IMR-90 (cell line): ENCODE data around the gene CWC27. TPM values are rescaled to one million over a fixed set of nuclear protein-coding genes. Genes with fewer than 3 reads are reported as not detected.

Experiments used
- ATAC-seq: fragments of 200-7000 bp; cut with Tn5 transposase; 2 replicates; pipeline ENCODE4 v1.9.1; 2020; ENCODE audit warnings: low read depth, mild to moderate bottlenecking, moderate library complexity
- BruUV-seq: library from RNA; stranded (reverse); fragments of 400-500 nt; replicated peaks from 2 replicates; lab custom pipeline; 2021; lab: Mats Ljungman, UMichigan
- CTCF ChIA-PET: fragments of 300-600 bp; formaldehyde crosslinking; extraction: SDS; loops from one replicate; lab custom pipeline; 2021; ENCODE audit warnings: antibody characterized with exemption; lab: Yijun Ruan, JAX
- POLR2A ChIA-PET: fragments of 300-600 bp; sonication (Branson Sonifier 250); formaldehyde crosslinking; loops from one replicate; lab custom pipeline; 2022; ENCODE audit warnings: antibody characterized with exemption; ENCODE audit not compliant: unreplicated experiment; lab: Charles Lee
- DNase-seq: peaks from one replicate; pipeline ENCODE4 v3.0.0; 2013
- H2AFZ ChIP-seq: replicated peaks from 2 replicates; pipeline ENCODE3; 2013; ENCODE audit warnings: low read length, mild to moderate bottlenecking; ENCODE audit not compliant: poor library complexity
- H2AK5ac ChIP-seq: 2 replicates; pipeline ENCODE4 v1.6.1; 2013; ENCODE audit warnings: low read depth, low read length, inconsistent platforms
- H2AK9ac ChIP-seq: replicated peaks from 2 replicates; pipeline ENCODE3; 2013; ENCODE audit warnings: mild to moderate bottlenecking, low read depth, low read length, moderate library complexity; ENCODE audit not compliant: poor library complexity
- H2BK120ac ChIP-seq: 2 replicates; pipeline ENCODE4 v1.6.1; 2013; ENCODE audit warnings: low read depth, low read length, inconsistent platforms
- H2BK15ac ChIP-seq: 3 replicates; pipeline ENCODE4 v1.6.1; 2013; ENCODE audit warnings: low read depth, low read length, inconsistent platforms
- H2BK20ac ChIP-seq: 2 replicates; pipeline ENCODE4 v1.6.1; 2013; ENCODE audit warnings: low read depth, mild to moderate bottlenecking, inconsistent platforms, low read length, moderate library complexity
- H2BK5ac ChIP-seq: 2 replicates; pipeline ENCODE4 v1.6.1; 2013; ENCODE audit warnings: mild to moderate bottlenecking, low read depth, low read length, inconsistent platforms; ENCODE audit not compliant: poor library complexity, severe bottlenecking
- H3K14ac ChIP-seq: replicated peaks from 2 replicates; pipeline ENCODE4 v1.6.1; 2013; ENCODE audit warnings: low read depth, low read length, inconsistent platforms
- H3K18ac ChIP-seq: 2 replicates; pipeline ENCODE4 v1.6.1; 2013; ENCODE audit warnings: low read depth, low read length, control low read depth
- H3K23ac ChIP-seq: 2 replicates; pipeline ENCODE4 v1.6.1; 2013; ENCODE audit warnings: low read depth, low read length, inconsistent platforms
- H3K27ac ChIP-seq: 2 replicates; pipeline ENCODE4 v1.5.1; 2013; ENCODE audit warnings: mild to moderate bottlenecking, control low read depth, low read length; ENCODE audit not compliant: insufficient read depth
- H3K27me3 ChIP-seq: 2 replicates; pipeline ENCODE4 v1.6.1; 2013; ENCODE audit warnings: low read length; ENCODE audit not compliant: control insufficient read depth, insufficient read depth
- H3K36me3 ChIP-seq: 2 replicates; pipeline ENCODE4 v1.6.1; 2013; ENCODE audit warnings: low read length, mixed read lengths; ENCODE audit not compliant: control insufficient read depth, insufficient read depth
- H3K4ac ChIP-seq: 2 replicates; pipeline ENCODE4 v1.6.1; 2013; ENCODE audit warnings: low read depth, low read length, inconsistent platforms
- H3K4me1 ChIP-seq: 2 replicates; pipeline ENCODE4 v1.6.1; 2013; ENCODE audit warnings: low read length, mixed read lengths; ENCODE audit not compliant: control insufficient read depth, insufficient read depth
- H3K4me2 ChIP-seq: 2 replicates; pipeline ENCODE4 v1.6.1; 2013; ENCODE audit warnings: low read depth, mild to moderate bottlenecking, control low read depth, low read length, moderate library complexity
- H3K4me3 ChIP-seq: 2 replicates; pipeline ENCODE4 v1.5.1; 2013; ENCODE audit warnings: low read depth, mild to moderate bottlenecking, control low read depth, low read length, moderate library complexity; ENCODE audit not compliant: insufficient read depth
- H3K56ac ChIP-seq: 2 replicates; pipeline ENCODE4 v1.6.1; 2013; ENCODE audit warnings: low read length, inconsistent platforms; ENCODE audit not compliant: insufficient read depth; ENCODE audit errors: extremely low read depth
- H3K79me1 ChIP-seq, 2 experiments: 2 replicates each; pipeline ENCODE4 v1.6.1; 2013; ENCODE audit warnings: low read length in 2 of 2, inconsistent platforms in 1 of 2, low read depth in 1 of 2
- H3K9ac ChIP-seq: 2 replicates; pipeline ENCODE4 v1.6.1; 2013; ENCODE audit warnings: low read depth, low read length, control low read depth
- H3K9me1 ChIP-seq: 2 replicates; pipeline ENCODE4 v1.6.1; 2013; ENCODE audit warnings: low read length, inconsistent platforms; ENCODE audit not compliant: insufficient read depth
- H3K9me3 ChIP-seq: 2 replicates; pipeline ENCODE4 v1.6.1; 2013; ENCODE audit warnings: low read length; ENCODE audit not compliant: control insufficient read depth, insufficient read depth
- H4K20me1 ChIP-seq: 2 replicates; pipeline ENCODE4 v1.6.1; 2013; ENCODE audit warnings: low read length, inconsistent platforms; ENCODE audit not compliant: insufficient read depth
- H4K5ac ChIP-seq: 2 replicates; pipeline ENCODE4 v1.6.1; 2013; ENCODE audit warnings: mild to moderate bottlenecking, low read depth, low read length, control low read depth
- H4K8ac ChIP-seq, 2 experiments: 2 replicates each; pipeline ENCODE4 v1.6.1; 2013; ENCODE audit warnings: low read depth in 2 of 2, low read length in 2 of 2, control low read depth in 1 of 2, inconsistent platforms in 1 of 2
- H4K91ac ChIP-seq: 2 replicates; pipeline ENCODE4 v1.6.1; 2013; ENCODE audit warnings: low read depth, low read length, inconsistent platforms; ENCODE audit not compliant: insufficient read depth
- FOS ChIP-seq: fragments of 150-350 bp; IDR thresholded peaks from 2 replicates; pipeline ENCODE4 v1.6.1; 2016; ENCODE audit warnings: low read depth, low read length
- MAFK ChIP-seq: IDR thresholded peaks from 2 replicates; pipeline ENCODE4 v1.6.1; 2012; ENCODE audit warnings: low read depth, low read length, improper control_type of control experiment
- WGBS, 2 experiments: methylation state at CpG; one replicate each; pipeline versions ENCODE4 v1.1.5 to v1.1.7; 2013; ENCODE audit warnings: missing lambda C conversion rate in 2 of 2; ENCODE audit not compliant: insufficient read length in 1 of 2; ENCODE audit errors: extremely low coverage in 2 of 2; 5-methylcytosine and 5-hydroxymethylcytosine counted together
- dilution Hi-C: fragments of 300-500 bp; cut with HindIII; formaldehyde crosslinking; loops from one replicate; pipeline ENCODE4 v1.14.3; 2018; ENCODE audit warnings: low sequenced_read_pairs; ENCODE audit not compliant: unreplicated experiment
- in situ Hi-C: fragments of 300-500 bp; cut with MboI; formaldehyde crosslinking; loops from 3 replicates; pipeline ENCODE4 v1.14.3; 2019; ENCODE audit warnings: low sequenced_read_pairs, inconsistent platforms, mixed read lengths
- intact Hi-C: fragments of 100-400 bp; cut with micrococcal nuclease; formaldehyde crosslinking; loops from 2 replicates; pipeline ENCODE4 v1.10.0; 2022
- polyA plus RNA-seq, 3 experiments: library from polyadenylated mRNA; depleted of rRNA; stranded (reverse); fragments of >200 nt; gene quantifications; 2 replicates each; pipeline ENCODE4 v1.2.3, GENCODE V29; 2012; ENCODE audit warnings: low replicate concordance in 1 of 3
- total RNA-seq: library from RNA; depleted of rRNA; stranded (reverse); fragments of >200 nt; gene quantifications from 2 replicates; pipeline ENCODE4 v1.2.3, GENCODE V29; 2012

The CWC27 gene
- total and polyA plus RNA-seq, 2 of the 4 experiments (the other 2 are of a cell fraction) = 13.3 to 17.1 TPM

GRCh38 chr5:65012301-65012892, 243.7 kb downstream of the CWC27 start:
- no peak overlapping the region for H2AK9ac ChIP-seq
- H3K79me1 ChIP-seq = peaks cover 0 to under 1% of the 10 kb centered on the region in 2 experiments; a peak in 2 of 4 replicates
- no peaks in the 10 kb centered on the region for H3K9me3 ChIP-seq
- no peaks in the 10 kb centered on the region; the same call in 1 of the 2 replicates for H3K4me1 ChIP-seq
- no peak overlapping the region for H2BK20ac ChIP-seq
- no peak overlapping the region for H2AK5ac ChIP-seq
- H3K27me3 ChIP-seq = no peaks in the 10 kb centered on the region
- H3K4ac ChIP-seq = peak overlapping the region; percentile 33; the same call in 1 of the 2 replicates
- H3K4me3 ChIP-seq = no peak overlapping the region
- in situ Hi-C loops (no loop called here), dilution Hi-C loops (no loop called here), intact Hi-C loops (no loop called here)
- H2BK5ac ChIP-seq = peak overlapping the region; percentile 85
- H3K27ac ChIP-seq = no peak overlapping the region
- WGBS, 2 experiments = no CpG with 5 or more reads among the region's 4 CpGs
- H4K91ac ChIP-seq = no peak overlapping the region
- peak overlapping the region; percentile 35; the same call in 1 of the 2 replicates for H4K5ac ChIP-seq
- H3K4me2 ChIP-seq = peak overlapping the region; percentile 38; the same call in 1 of the 2 replicates
- ATAC-seq (peak; percentile 53), DNase-seq (peak; percentile 27)
- TF ChIP-seq MAFK (peak; percentile 21; the same call in 1 of the 2 replicates), FOS (no peak)
- no peak overlapping the region for H3K56ac ChIP-seq
- no peaks in the 10 kb centered on the region; the same call in 1 of the 2 replicates for H3K9me1 ChIP-seq
- no peak overlapping the region; the same call in 1 of the 2 replicates for H3K9ac ChIP-seq
- peak overlapping the region in 1 of 2 experiments; percentile 34; a peak in 2 of 4 replicates for H4K8ac ChIP-seq
- no TSS peak for BruUV-seq
- H2BK120ac ChIP-seq = peak overlapping the region; percentile 51; the same call in 1 of the 2 replicates
- H2BK15ac ChIP-seq = no peak overlapping the region
- no peak overlapping the region for H2AFZ ChIP-seq
- H3K14ac ChIP-seq = peak overlapping the region; percentile 65
- H3K23ac ChIP-seq = peak overlapping the region; percentile 37; the same call in 1 of the 2 replicates
- POLR2A ChIA-PET = no interaction called here
- CTCF ChIA-PET = no interaction called here
- no peaks in the 10 kb centered on the region for H4K20me1 ChIP-seq
- peak overlapping the region; percentile 52; the same call in 1 of the 2 replicates for H3K18ac ChIP-seq
- no peaks in the 10 kb centered on the region for H3K36me3 ChIP-seq
